Prostate gland (tissue), 2 donors: ENCODE measurements around the gene FCRL1.

ENCODE experiments used
- POLR2A ChIP-seq: fragments of 450-650 bp; IDR thresholded peaks from one replicate; pipeline ENCODE4 v1.6.1; 2016; ENCODE audit warnings: antibody characterized with exemption, mild to moderate bottlenecking
- POLR2AphosphoS5 ChIP-seq: sonication (generic); formaldehyde crosslinking; IDR thresholded peaks from one replicate; pipeline ENCODE4 v1.6.1; 2017; ENCODE audit warnings: antibody characterized with exemption
- TF ChIP-seq, protein P1 (sequence below), 4 experiments: fragments of 200-600 bp in 2 of 4; fragments of 450-650 bp in 2 of 4; sonication (generic) in 2 of 4; IDR thresholded peaks; 1 replicate in 3 of 4; 2 replicates in 1 of 4; pipeline ENCODE4 v1.5.1; 2016 to 2019; ENCODE audit warnings: antibody characterized with exemption in 4 of 4, mild to moderate bottlenecking in 2 of 4, moderate library complexity in 2 of 4

DNA sequence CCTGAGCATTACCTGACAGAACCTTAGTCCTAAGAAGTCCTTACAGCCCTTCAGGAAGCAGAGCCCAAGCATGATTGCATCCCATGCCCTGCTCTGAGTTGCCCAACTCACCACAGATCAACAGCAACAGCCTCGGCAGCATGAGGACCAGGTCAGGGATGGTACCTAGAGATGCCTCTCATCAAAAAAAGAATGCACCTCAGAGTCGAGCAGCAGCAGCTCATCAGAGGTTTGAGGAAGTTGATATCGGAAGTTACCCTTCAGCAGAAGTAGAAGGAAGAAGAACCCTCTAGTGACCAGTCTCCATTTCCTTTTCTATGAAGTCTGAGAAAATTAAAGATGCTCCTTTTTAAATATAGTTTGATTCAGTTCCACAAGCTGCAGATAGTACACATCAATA is at the start of gene FCRL1:
- TF ChIP-seq, protein P1, sequence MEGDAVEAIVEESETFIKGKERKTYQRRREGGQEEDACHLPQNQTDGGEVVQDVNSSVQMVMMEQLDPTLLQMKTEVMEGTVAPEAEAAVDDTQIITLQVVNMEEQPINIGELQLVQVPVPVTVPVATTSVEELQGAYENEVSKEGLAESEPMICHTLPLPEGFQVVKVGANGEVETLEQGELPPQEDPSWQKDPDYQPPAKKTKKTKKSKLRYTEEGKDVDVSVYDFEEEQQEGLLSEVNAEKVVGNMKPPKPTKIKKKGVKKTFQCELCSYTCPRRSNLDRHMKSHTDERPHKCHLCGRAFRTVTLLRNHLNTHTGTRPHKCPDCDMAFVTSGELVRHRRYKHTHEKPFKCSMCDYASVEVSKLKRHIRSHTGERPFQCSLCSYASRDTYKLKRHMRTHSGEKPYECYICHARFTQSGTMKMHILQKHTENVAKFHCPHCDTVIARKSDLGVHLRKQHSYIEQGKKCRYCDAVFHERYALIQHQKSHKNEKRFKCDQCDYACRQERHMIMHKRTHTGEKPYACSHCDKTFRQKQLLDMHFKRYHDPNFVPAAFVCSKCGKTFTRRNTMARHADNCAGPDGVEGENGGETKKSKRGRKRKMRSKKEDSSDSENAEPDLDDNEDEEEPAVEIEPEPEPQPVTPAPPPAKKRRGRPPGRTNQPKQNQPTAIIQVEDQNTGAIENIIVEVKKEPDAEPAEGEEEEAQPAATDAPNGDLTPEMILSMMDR (IDR thresholded peaks at IDR 0.05) = no peak
- TF ChIP-seq POLR2A (no peak), POLR2AphosphoS5 (no peak)
